Naive thymus-derived CD4-positive, alpha-beta T cell (primary cell): Measurements from ENCODE around the gene MTO1. TPM values are rescaled to one million over a fixed set of nuclear protein-coding genes. Genes with fewer than 3 reads are reported as not detected.
A peak's percentile ranks its signal among the peaks of the same experiment; 100 is the strongest.

Experiments
- ATAC-seq: fragments of 150-1000 bp; cut with Tn5 transposase; 2 replicates; pipeline ENCODE4 v1.10.0; 2021; ENCODE audit warnings: mild to moderate bottlenecking, moderate library complexity
- CTCF ChIA-PET: fragments of 350-600 bp; sonication (Branson Sonifier 250); formaldehyde crosslinking; loops from one replicate; lab custom pipeline; 2021; ENCODE audit warnings: antibody characterized with exemption; lab: Charles Lee
- POLR2A ChIA-PET: fragments of 350-600 bp; sonication (Branson Sonifier 250); formaldehyde crosslinking; loops from one replicate; lab custom pipeline; 2021; ENCODE audit warnings: antibody characterized with exemption, inconsistent platforms; lab: Charles Lee
- DNase-seq, 9 donors: peaks; one replicate each; pipeline versions ENCODE4 v3.0.0 to v3.0.0-alpha.2; 2020 to 2022; ENCODE audit warnings: mixed read lengths in 1 of 9
- H3K27ac ChIP-seq: one replicate; pipeline ENCODE4 v1.7.0; 2013; ENCODE audit warnings: mild to moderate bottlenecking, low read depth, low read length, moderate library complexity
- H3K27me3 ChIP-seq, 2 donors: one replicate each; pipeline ENCODE4 v1.7.0; 2013; ENCODE audit warnings: low read length in 2 of 2, mild to moderate bottlenecking in 2 of 2, moderate library complexity in 2 of 2; ENCODE audit not compliant: control insufficient read depth in 2 of 2, insufficient read depth in 2 of 2
- H3K36me3 ChIP-seq, 3 experiments: 1 replicate in 2 of 3; 2 replicates in 1 of 3; pipeline ENCODE4 v1.7.0; 2013; ENCODE audit warnings: low read length in 3 of 3, mild to moderate bottlenecking in 3 of 3, moderate library complexity in 1 of 3; ENCODE audit not compliant: insufficient read depth in 3 of 3, control insufficient read depth in 2 of 3
- H3K4me1 ChIP-seq, 2 donors: one replicate each; pipeline ENCODE4 v1.7.0; 2013; ENCODE audit warnings: low read length in 2 of 2, mild to moderate bottlenecking in 2 of 2, moderate library complexity in 1 of 2; ENCODE audit not compliant: control insufficient read depth in 2 of 2, insufficient read depth in 2 of 2
- H3K4me3 ChIP-seq: 2 replicates; pipeline ENCODE4 v1.7.0; 2013; ENCODE audit warnings: mild to moderate bottlenecking, low read length
- H3K9me3 ChIP-seq, 3 experiments: 1 replicate in 2 of 3; 2 replicates in 1 of 3; pipeline ENCODE4 v1.7.0; 2013; ENCODE audit warnings: low read length in 3 of 3; ENCODE audit not compliant: control insufficient read depth in 2 of 3
- H3K27ac Mint-ChIP-seq, 9 donors: one replicate each; pipeline ENCODE4 v1.8.0; 2020 to 2022; ENCODE audit warnings: mixed read lengths in 9 of 9, mild to moderate bottlenecking in 8 of 9, moderate library complexity in 5 of 9, inconsistent platforms in 2 of 9
- H3K27me3 Mint-ChIP-seq, 5 donors: one replicate each; pipeline ENCODE4 v1.8.0; 2021 to 2022; ENCODE audit warnings: mixed read lengths in 5 of 5, mild to moderate bottlenecking in 1 of 5
- H3K36me3 Mint-ChIP-seq, 5 donors: one replicate each; pipeline ENCODE4 v1.8.0; 2020 to 2022; ENCODE audit warnings: mixed read lengths in 5 of 5, mild to moderate bottlenecking in 3 of 5, inconsistent platforms in 1 of 5
- H3K4me1 Mint-ChIP-seq, 7 donors: one replicate each; pipeline ENCODE4 v1.8.0; 2020 to 2022; ENCODE audit warnings: mixed read lengths in 7 of 7, mild to moderate bottlenecking in 3 of 7, inconsistent platforms in 1 of 7
- H3K4me3 Mint-ChIP-seq, 10 donors: one replicate each; pipeline ENCODE4 v1.8.0; 2020 to 2022; ENCODE audit warnings: mild to moderate bottlenecking in 10 of 10, mixed read lengths in 10 of 10, moderate library complexity in 6 of 10, inconsistent platforms in 2 of 10
- H3K9me3 Mint-ChIP-seq, 11 donors: one replicate each; pipeline ENCODE4 v1.8.0; 2020 to 2022; ENCODE audit warnings: mixed read lengths in 11 of 11, mild to moderate bottlenecking in 4 of 11, inconsistent platforms in 1 of 11, moderate library complexity in 1 of 11
- intact Hi-C, 2 donors: fragments of 100-400 bp; cut with micrococcal nuclease; formaldehyde crosslinking; loops; one replicate each; pipeline ENCODE4 v1.15.1; 2023
- polyA plus RNA-seq, 2 donors: library from polyadenylated mRNA; unstranded; fragments of 300-500 nt; fragmentation: Illumina TruSeq; gene quantifications; one replicate each; pipeline ENCODE4 v1.2.3, GENCODE V29; 2021
- total RNA-seq, 6 experiments: library from RNA in 5 of 6; stranded (reverse) in 5 of 6; gene quantifications; 1 replicate in 5 of 6; 2 replicates in 1 of 6; pipeline ENCODE4 v1.2.3 and lab custom pipeline; 2021 to 2026

MTO1 gene
- total and polyA plus RNA-seq, 7 experiments from 2014 or later: 27.2 to 92.0 (median 44.6) TPM

GRCh38 chr6:73519926-73520687 lies 58.6 kb downstream of the MTO1 start:
- Histone ChIP-seq H3K4me3 (peak overlapping the region; percentile 98), H3K4me1 (peaks cover 44 to 55% of the 10 kb centered on the region in 2 donors), H3K36me3 (peaks cover 12 to 47% (median 30%) of the 10 kb centered on the region in 3 experiments), H3K27me3 (no peaks in the 10 kb centered on the region), H3K9me3 (no peaks in the 10 kb centered on the region), H3K27ac (peak overlapping the region; percentile 98)
- peak overlapping the region; percentile 94 to 99 (median 97) for H3K27ac Mint-ChIP-seq
- H3K4me1 Mint-ChIP-seq: peaks cover 17 to 79% (median 65%) of the 10 kb centered on the region in 7 donors
- H3K4me3 Mint-ChIP-seq: peak overlapping the region; percentile 89 to 99 (median 94)
- CTCF ChIA-PET: interaction anchor here (0.5 to 3.5 kb wide), 5 partner anchors 59 to 213 kb away, joined by 3 to 18 read pairs (median 5); partner anchors contain the start of gene MTO1
- H3K9me3 Mint-ChIP-seq: peaks cover 0 to 14% (median 0%) of the 10 kb centered on the region in 11 donors
- H3K36me3 Mint-ChIP-seq: peaks cover 13 to 47% (median 37%) of the 10 kb centered on the region in 5 donors
- ATAC-seq (peak; percentile 43), DNase-seq (peak; percentile 57 to 86 (median 73))
- POLR2A ChIA-PET: interaction anchor here (0.5 to 8.9 kb wide), 24 partner anchors 8 to 1762 kb away, joined by 3 to 183 read pairs (median 6); partner anchors contain the start of genes CGAS, COX7A2, MTO1 and SLC17A5
- H3K27me3 Mint-ChIP-seq: peaks cover 0 to 10% (median 0%) of the 10 kb centered on the region in 5 donors
- intact Hi-C loops: loop anchor here (2.0 to 10.0 kb wide), 6 partner anchors 59 to 1765 kb away; partner anchors contain the start of genes KCNQ5 (in 2 of the 2), MTO1 (in 1 of the 2) and TMEM30A (in 1 of the 2)

- peak; percentile 91 to 100 (median 99) for DNase-seq
- Histone ChIP-seq H3K36me3 (peaks cover 11 to 40% (median 26%) of the 10 kb centered on the region in 3 experiments), H3K27me3 (no peaks in the 10 kb centered on the region), H3K27ac (peak within 1 kb of the TSS; percentile 98), H3K9me3 (no peaks in the 10 kb centered on the region), H3K4me1 (peaks cover 42 to 47% of the 10 kb centered on the region in 2 donors), H3K4me3 (peak within 1 kb of the TSS; percentile 98)
- Mint-ChIP-seq H3K4me3 (peak within 1 kb of the TSS; percentile 89 to 99 (median 94)), H3K4me1 (peaks cover 16 to 72% (median 58%) of the 10 kb centered on the region in 7 donors), H3K27ac (peak within 1 kb of the TSS; percentile 94 to 99 (median 97)), H3K36me3 (peaks cover 13 to 43% (median 34%) of the 10 kb centered on the region in 5 donors), H3K27me3 (peaks cover 0 to 10% (median 0%) of the 10 kb centered on the region in 5 donors), H3K9me3 (peaks cover 0 to 14% (median 0%) of the 10 kb centered on the region in 11 donors)
- ATAC-seq: peak; percentile 90
- intact Hi-C loops: loop anchor here (1.0 to 5.0 kb wide), 13 partner anchors 59 to 1764 kb away; partner anchors contain the start of genes KCNQ5 (in 2 of the 2), MTO1 (in 2 of the 2), TMEM30A (in 2 of the 2) and CGAS (in 1 of the 2)
- POLR2A ChIA-PET: interaction anchor here (0.6 to 8.9 kb wide), 26 partner anchors 8 to 1764 kb away, joined by 3 to 183 read pairs (median 6); partner anchors contain the start of genes CGAS, COX7A2, MTO1 and SLC17A5
- CTCF ChIA-PET: interaction anchor here (0.5 to 3.5 kb wide), 6 partner anchors 59 to 212 kb away, joined by 3 to 19 read pairs (median 9); partner anchors contain the start of gene MTO1
Observed at GRCh38 chr6:73520688-73521350, 59.3 kb downstream of the MTO1 start, which contains the start of gene EEF1A1. EEF1A1 (minus strand) TSS chr6:73521032; CDS start chr6:73520026, 1,006 bp downstream.

- H3K27ac ChIP-seq: peak overlapping the region; percentile 98
- H3K27ac Mint-ChIP-seq: peak overlapping the region; percentile 94 to 99 (median 97)
- ATAC-seq (peak; percentile 34), DNase-seq (peak in 3 of 9 donors; percentile 61 to 80 (median 80))
- peaks cover 15 to 66% (median 52%) of the 10 kb centered on the region in 7 donors for H3K4me1 Mint-ChIP-seq
- peaks cover 13 to 38% (median 33%) of the 10 kb centered on the region in 5 donors for H3K36me3 Mint-ChIP-seq
- peak overlapping the region; percentile 98 for H3K4me3 ChIP-seq
- peaks cover 0 to 14% (median 0%) of the 10 kb centered on the region in 11 donors for H3K9me3 Mint-ChIP-seq
- ChIA-PET POLR2A (interaction anchor here (0.6 to 8.9 kb wide), 22 partner anchors 9 to 1763 kb away, joined by 3 to 183 read pairs (median 6); partner anchors contain the start of genes CGAS, COX7A2, MTO1 and SLC17A5), CTCF (interaction anchor here (0.5 to 3.5 kb wide), 5 partner anchors 17 to 133 kb away, joined by 3 to 19 read pairs (median 3); no protein-coding TSS in a partner anchor)
- peaks cover 6 to 35% (median 25%) of the 10 kb centered on the region in 3 experiments for H3K36me3 ChIP-seq
- H3K9me3 ChIP-seq: no peaks in the 10 kb centered on the region
- intact Hi-C loops: loop anchor here (1.0 to 5.0 kb wide), 13 partner anchors 59 to 1763 kb away; partner anchors contain the start of genes KCNQ5 (in 2 of the 2), MTO1 (in 2 of the 2), TMEM30A (in 2 of the 2) and CGAS (in 1 of the 2)
- peak overlapping the region; percentile 89 to 99 (median 94) for H3K4me3 Mint-ChIP-seq
- no peaks in the 10 kb centered on the region for H3K27me3 ChIP-seq
- H3K4me1 ChIP-seq: peaks cover 37 to 41% of the 10 kb centered on the region in 2 donors
- peaks cover 0 to 10% (median 0%) of the 10 kb centered on the region in 5 donors for H3K27me3 Mint-ChIP-seq
Observed at GRCh38 chr6:73521351-73521985, 59.9 kb downstream of the MTO1 start.

GRCh38 chr6:73523434-73524123 lies 62.0 kb downstream of the MTO1 start:
- peak overlapping the region; percentile 57 for H3K4me3 ChIP-seq
- CTCF ChIA-PET: interaction anchor here (0.7 to 3.5 kb wide), 7 partner anchors 10 to 131 kb away, joined by 3 to 19 read pairs (median 3); no protein-coding TSS in a partner anchor
- H3K9me3 Mint-ChIP-seq: peaks cover 0 to 14% (median 0%) of the 10 kb centered on the region in 11 donors
- peaks cover 0 to 16% (median 0%) of the 10 kb centered on the region in 5 donors for H3K27me3 Mint-ChIP-seq
- DNase-seq: peak; percentile 61 to 81 (median 78)
- peak; percentile 22 for ATAC-seq
- H3K27me3 ChIP-seq: no peaks in the 10 kb centered on the region
- H3K27ac Mint-ChIP-seq: peak overlapping the region; percentile 94 to 99 (median 97)
- H3K4me1 Mint-ChIP-seq: peaks cover 11 to 48% (median 37%) of the 10 kb centered on the region in 7 donors
- peak overlapping the region; percentile 89 to 95 (median 94) for H3K4me3 Mint-ChIP-seq
- H3K36me3 ChIP-seq: peaks cover 0 to 23% (median 13%) of the 10 kb centered on the region in 3 experiments
- peak overlapping the region; percentile 98 for H3K27ac ChIP-seq
- POLR2A ChIA-PET: interaction anchor here (0.6 to 8.9 kb wide), 14 partner anchors 11 to 1720 kb away, joined by 3 to 183 read pairs (median 4); partner anchors contain the start of genes MTO1 and SLC17A5
- H3K4me1 ChIP-seq: peaks cover 24 to 25% of the 10 kb centered on the region in 2 donors
- intact Hi-C loops: loop anchor here (5.0 kb wide), 1 partner anchor 901 kb away; the partner anchor contains the start of gene KCNQ5 (in 2 of the 2)
- peaks cover 7 to 25% (median 22%) of the 10 kb centered on the region in 5 donors for H3K36me3 Mint-ChIP-seq
- no peaks in the 10 kb centered on the region for H3K9me3 ChIP-seq
